Panc1 (cell line): ENCODE data around the gene FAM120B.

Experiments used
- POLR2AphosphoS5 ChIP-seq: IDR thresholded peaks from 2 replicates; pipeline ENCODE4 v1.6.1; 2012; ENCODE audit warnings: mild to moderate bottlenecking, low read depth, low read length, moderate library complexity
- TCF7L2 ChIP-seq: IDR thresholded peaks from 2 replicates; pipeline ENCODE4 v1.6.1; 2011; ENCODE audit warnings: mild to moderate bottlenecking, low read depth, low read length, inconsistent platforms
- TF ChIP-seq, protein P1 (sequence below): fragments of 450-650 bp; IDR thresholded peaks from 2 replicates; pipeline ENCODE4 v1.5.1; 2017; ENCODE audit warnings: mild to moderate bottlenecking

- TF ChIP-seq, protein P1, sequence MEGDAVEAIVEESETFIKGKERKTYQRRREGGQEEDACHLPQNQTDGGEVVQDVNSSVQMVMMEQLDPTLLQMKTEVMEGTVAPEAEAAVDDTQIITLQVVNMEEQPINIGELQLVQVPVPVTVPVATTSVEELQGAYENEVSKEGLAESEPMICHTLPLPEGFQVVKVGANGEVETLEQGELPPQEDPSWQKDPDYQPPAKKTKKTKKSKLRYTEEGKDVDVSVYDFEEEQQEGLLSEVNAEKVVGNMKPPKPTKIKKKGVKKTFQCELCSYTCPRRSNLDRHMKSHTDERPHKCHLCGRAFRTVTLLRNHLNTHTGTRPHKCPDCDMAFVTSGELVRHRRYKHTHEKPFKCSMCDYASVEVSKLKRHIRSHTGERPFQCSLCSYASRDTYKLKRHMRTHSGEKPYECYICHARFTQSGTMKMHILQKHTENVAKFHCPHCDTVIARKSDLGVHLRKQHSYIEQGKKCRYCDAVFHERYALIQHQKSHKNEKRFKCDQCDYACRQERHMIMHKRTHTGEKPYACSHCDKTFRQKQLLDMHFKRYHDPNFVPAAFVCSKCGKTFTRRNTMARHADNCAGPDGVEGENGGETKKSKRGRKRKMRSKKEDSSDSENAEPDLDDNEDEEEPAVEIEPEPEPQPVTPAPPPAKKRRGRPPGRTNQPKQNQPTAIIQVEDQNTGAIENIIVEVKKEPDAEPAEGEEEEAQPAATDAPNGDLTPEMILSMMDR = no peak
- no peak for TF ChIP-seq TCF7L2
- TF ChIP-seq POLR2AphosphoS5 = no peak
Measured at GRCh38 chr6:170440437-170440836, 133.9 kb downstream of the FAM120B start.
